ENCODE measurements around the gene KRTAP10-3. TPM values are rescaled to one million over a fixed set of nuclear protein-coding genes. Genes with fewer than 3 reads are reported as not detected.

KRTAP10-3 gene
- total and polyA plus RNA-seq, 2 of the 13 experiments (the other 11 are each of a cell fraction or from before 2014, with no cell fraction given) = not detected

DNA sequence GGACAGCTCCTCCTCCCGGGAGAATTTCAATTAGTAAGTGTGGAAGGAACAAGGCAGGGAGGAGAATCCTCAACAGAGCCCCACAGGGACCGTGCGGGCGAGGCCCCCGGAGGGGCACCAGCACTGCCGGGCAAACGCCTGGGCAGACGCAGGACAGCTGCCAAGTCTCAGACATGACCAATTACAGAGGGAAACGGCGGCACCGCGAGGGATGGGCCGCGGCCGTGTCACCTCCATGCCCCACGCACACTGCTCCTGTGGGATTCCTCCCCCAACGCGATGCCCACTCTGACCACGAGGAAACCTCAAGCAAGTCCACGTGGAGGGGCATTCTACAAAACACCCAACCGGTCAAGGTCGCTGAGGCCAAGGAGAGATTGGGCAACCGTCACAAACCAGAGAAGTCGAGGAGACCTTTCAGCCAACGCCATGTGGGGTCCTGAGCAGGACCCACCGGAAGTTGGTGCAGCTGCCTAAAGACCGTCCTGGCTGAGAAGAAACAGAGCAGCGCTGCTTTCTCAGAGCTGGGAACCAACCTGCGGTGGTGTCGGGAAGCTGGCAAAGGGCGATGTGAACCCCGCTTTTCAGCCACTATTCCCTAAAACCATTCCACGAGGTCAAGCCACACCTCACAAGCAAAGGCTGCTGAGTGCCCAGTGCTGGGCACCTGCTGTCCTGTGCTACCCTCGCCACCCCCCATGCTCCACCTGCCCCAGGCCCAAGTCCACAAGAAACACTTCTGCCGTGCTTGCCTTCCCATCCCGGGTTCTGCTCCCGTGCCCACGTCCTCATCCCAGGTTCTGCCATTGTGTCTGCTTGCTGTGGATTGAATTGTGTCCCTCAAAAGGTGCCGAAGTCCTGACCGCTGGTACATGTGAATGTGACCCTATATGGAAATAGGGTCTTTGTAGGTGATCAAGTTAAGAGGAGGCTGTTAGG, 13.5 kb upstream of the KRTAP10-3 start:
- H3K27me3 ChIP-seq (ENCODE audit: control insufficient read depth in 1 of 2, insufficient read depth in 2 of 2, low read length in 2 of 2) = no peaks in the 10 kb centered on the region; a peak in 1 of 5 replicates
- ATAC-seq (no peak), DNase-seq (ENCODE audit: low spot score) (no peak), FAIRE-seq (no peak)
- no peak overlapping the region for H3K4me2 ChIP-seq (ENCODE audit: low read depth, low read length)
- no TSS peak for BruUV-seq (replicated peaks)
- H3K9ac ChIP-seq (ENCODE audit: insufficient read depth, low read depth, low read length) = no peak overlapping the region
- H3K4me1 ChIP-seq (ENCODE audit: insufficient read depth, low read length) = peaks cover 32% of the 10 kb centered on the region
- H3K79me2 ChIP-seq (ENCODE audit: insufficient read depth, low read length) = no peaks in the 10 kb centered on the region
- H3K36me3 ChIP-seq (replicated peaks in 1 of 2; ENCODE audit: control insufficient read depth in 1 of 2, insufficient read depth in 2 of 2, low read length in 2 of 2) = no peaks in the 10 kb centered on the region
- H3K4me3 ChIP-seq (replicated peaks in 1 of 3; ENCODE audit: insufficient read depth in 1 of 3, low read depth in 2 of 3, low read length in 3 of 3) = no peak overlapping the region
- H2AFZ ChIP-seq (ENCODE audit: low read length) = no peak overlapping the region
- TF ChIP-seq ZNF383 (CRISPR knock-in tag; IDR thresholded peaks at IDR 0.05; ENCODE audit: borderline replicate concordance) (no peak), NR2F6 (IDR thresholded peaks at IDR 0.05) (no peak), NR2F6 (CRISPR knock-in tag; IDR thresholded peaks at IDR 0.05) (no peak), TP53 (CRISPR knock-in tag; conservative IDR thresholded peaks at IDR 0.05) (no peak), SP2 (CRISPR knock-in tag; IDR thresholded peaks at IDR 0.05) (no peak), ZFP36L1 (CRISPR knock-in tag; IDR thresholded peaks at IDR 0.05) (no peak), SETDB1 (CRISPR knock-in tag; IDR thresholded peaks at IDR 0.05; ENCODE audit: borderline replicate concordance) (no peak), ZNF614 (CRISPR knock-in tag; IDR thresholded peaks at IDR 0.05; ENCODE audit: borderline replicate concordance) (no peak), DPF2 (CRISPR knock-in tag; IDR thresholded peaks at IDR 0.05; ENCODE audit: borderline replicate concordance, low read depth) (no peak), ZNF430 (CRISPR knock-in tag; IDR thresholded peaks at IDR 0.05) (no peak), ZBTB7B (CRISPR knock-in tag; IDR thresholded peaks at IDR 0.05) (no peak)
- TF ChIP-seq, protein P1, sequence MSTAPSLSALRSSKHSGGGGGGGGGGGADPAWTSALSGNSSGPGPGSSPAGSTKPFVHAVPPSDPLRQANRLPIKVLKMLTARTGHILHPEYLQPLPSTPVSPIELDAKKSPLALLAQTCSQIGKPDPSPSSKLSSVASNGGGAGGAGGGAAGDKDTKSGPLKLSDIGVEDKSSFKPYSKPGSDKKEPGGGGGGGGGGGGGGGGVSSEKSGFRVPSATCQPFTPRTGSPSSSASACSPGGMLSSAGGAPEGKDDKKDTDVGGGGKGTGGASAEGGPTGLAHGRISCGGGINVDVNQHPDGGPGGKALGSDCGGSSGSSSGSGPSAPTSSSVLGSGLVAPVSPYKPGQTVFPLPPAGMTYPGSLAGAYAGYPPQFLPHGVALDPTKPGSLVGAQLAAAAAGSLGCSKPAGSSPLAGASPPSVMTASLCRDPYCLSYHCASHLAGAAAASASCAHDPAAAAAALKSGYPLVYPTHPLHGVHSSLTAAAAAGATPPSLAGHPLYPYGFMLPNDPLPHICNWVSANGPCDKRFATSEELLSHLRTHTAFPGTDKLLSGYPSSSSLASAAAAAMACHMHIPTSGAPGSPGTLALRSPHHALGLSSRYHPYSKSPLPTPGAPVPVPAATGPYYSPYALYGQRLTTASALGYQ (CRISPR knock-in tag; IDR thresholded peaks at IDR 0.05) = no peak
- TF ChIP-seq, protein P2, sequence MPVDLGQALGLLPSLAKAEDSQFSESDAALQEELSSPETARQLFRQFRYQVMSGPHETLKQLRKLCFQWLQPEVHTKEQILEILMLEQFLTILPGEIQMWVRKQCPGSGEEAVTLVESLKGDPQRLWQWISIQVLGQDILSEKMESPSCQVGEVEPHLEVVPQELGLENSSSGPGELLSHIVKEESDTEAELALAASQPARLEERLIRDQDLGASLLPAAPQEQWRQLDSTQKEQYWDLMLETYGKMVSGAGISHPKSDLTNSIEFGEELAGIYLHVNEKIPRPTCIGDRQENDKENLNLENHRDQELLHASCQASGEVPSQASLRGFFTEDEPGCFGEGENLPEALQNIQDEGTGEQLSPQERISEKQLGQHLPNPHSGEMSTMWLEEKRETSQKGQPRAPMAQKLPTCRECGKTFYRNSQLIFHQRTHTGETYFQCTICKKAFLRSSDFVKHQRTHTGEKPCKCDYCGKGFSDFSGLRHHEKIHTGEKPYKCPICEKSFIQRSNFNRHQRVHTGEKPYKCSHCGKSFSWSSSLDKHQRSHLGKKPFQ (CRISPR knock-in tag; IDR thresholded peaks at IDR 0.05; ENCODE audit: insufficient replicate concordance) = no peak
- intact Hi-C loops (cut with micrococcal nuclease; ENCODE audit: unreplicated experiment) (no loop called here), in situ Hi-C loops (cut with HindIII; ENCODE audit: extremely low pct_ligation_motif_present, low pct_unique_long_range_greater_than_20kb) (no loop called here)
- no peak overlapping the region for H3K27ac ChIP-seq (ENCODE audit: extremely low read length, insufficient read depth, low read length)
- no peaks in the 10 kb centered on the region for H4K20me1 ChIP-seq (ENCODE audit: insufficient read depth, low read length)
- peaks cover 14% of the 10 kb centered on the region for H3K9me3 ChIP-seq (ENCODE audit: low read length)
- POLR2A ChIA-PET = no interaction called here
- 83% methylated on average over 29 of the region's 40 CpGs for WGBS (ENCODE audit: low lambda C conversion rate)
- CTCF ChIA-PET (ENCODE audit: low intra/inter-chr PET ratio, low total read pairs) = no interaction called here
